ENCODE data around the gene TNFRSF21.
"Not testable (repeated sequence)": the region's sequence is repeated elsewhere in the genome, so short reads cannot be mapped to it uniquely, and the experiment has no call there.

The TNFRSF21 gene

GRCh38 chr6:47309291-47310130 lies at the start of gene TNFRSF21:
Gene TNFRSF21, minus strand, starts transcription at chr6:47309905. Its CDS starts 394 bp downstream, at chr6:47309511.
- DNase-seq (ENCODE audit: low spot score): peak; percentile 95

GRCh38 chr6:47358440-47359225 lies 48.9 kb upstream of the TNFRSF21 start:
- DNase-seq (ENCODE audit: low spot score): no peak

- no peak for DNase-seq (ENCODE audit: low spot score)
Observed at GRCh38 chr6:47357827-47358226, 48.1 kb upstream of the TNFRSF21 start.

GRCh38 chr6:47355496-47355895 lies 45.8 kb upstream of the TNFRSF21 start:
- no peak for DNase-seq (ENCODE audit: low spot score)

GRCh38 chr6:47353871-47354270 lies 44.2 kb upstream of the TNFRSF21 start:
- DNase-seq (ENCODE audit: low spot score): no peak

- DNase-seq (ENCODE audit: low spot score): peak; percentile 17
Observed at GRCh38 chr6:47352966-47353365, 43.3 kb upstream of the TNFRSF21 start.

GRCh38 chr6:47352194-47352920 lies 42.7 kb upstream of the TNFRSF21 start:
- no peak for DNase-seq (ENCODE audit: low spot score)

- no peak for DNase-seq (ENCODE audit: low spot score)
Observed at GRCh38 chr6:47351621-47352020, 41.9 kb upstream of the TNFRSF21 start.

GRCh38 chr6:47349931-47350330 lies 40.2 kb upstream of the TNFRSF21 start:
- DNase-seq (ENCODE audit: low spot score): no peak

- DNase-seq (ENCODE audit: low spot score): no peak
Observed at GRCh38 chr6:47348316-47348863, 38.7 kb upstream of the TNFRSF21 start.

- no peak for DNase-seq (ENCODE audit: low spot score)
Observed at GRCh38 chr6:47345761-47346160, 36.1 kb upstream of the TNFRSF21 start.

- DNase-seq (ENCODE audit: low spot score): no peak
Observed at GRCh38 chr6:47344022-47344421, 34.3 kb upstream of the TNFRSF21 start.

GRCh38 chr6:47343600-47343999 lies 33.9 kb upstream of the TNFRSF21 start:
- DNase-seq (ENCODE audit: low spot score): peak; percentile 16

GRCh38 chr6:47342824-47343223 lies 33.1 kb upstream of the TNFRSF21 start:
- DNase-seq (ENCODE audit: low spot score): no peak

- DNase-seq (ENCODE audit: low spot score): no peak
Observed at GRCh38 chr6:47337519-47337918, 27.8 kb upstream of the TNFRSF21 start.

GRCh38 chr6:47336334-47336733 lies 26.6 kb upstream of the TNFRSF21 start:
- no peak for DNase-seq (ENCODE audit: low spot score)

- peak; percentile 32 for DNase-seq (ENCODE audit: low spot score)
Observed at GRCh38 chr6:47335466-47335865, 25.8 kb upstream of the TNFRSF21 start.

- DNase-seq (ENCODE audit: low spot score): no peak
Observed at GRCh38 chr6:47334334-47334733, 24.6 kb upstream of the TNFRSF21 start.

GRCh38 chr6:47328606-47329005 lies 18.9 kb upstream of the TNFRSF21 start:
- not testable (repeated sequence) for DNase-seq (ENCODE audit: low spot score)

- DNase-seq (ENCODE audit: low spot score): not testable (repeated sequence)
Observed at GRCh38 chr6:47328139-47328538, 18.4 kb upstream of the TNFRSF21 start.

GRCh38 chr6:47323887-47324286 lies 14.2 kb upstream of the TNFRSF21 start:
- DNase-seq (ENCODE audit: low spot score): no peak

- no peak for DNase-seq (ENCODE audit: low spot score)
Observed at GRCh38 chr6:47323321-47323720, 13.6 kb upstream of the TNFRSF21 start.
